Measurements from ENCODE around the gene PCOLCE2.

The PCOLCE2 gene

GRCh38 chr3:142896201-142896755, 7.4 kb upstream of the PCOLCE2 start:
- ChIA-PET POLR2A (interaction anchor here (1.9 kb wide), 1 partner anchor 9 kb away, joined by 5 read pairs; no protein-coding TSS in a partner anchor), CTCF (no interaction called here)
- TF ChIP-seq LEF1 (IDR thresholded peaks at IDR 0.05; ENCODE audit: borderline replicate concordance) (no peak), HDGF (IDR thresholded peaks at IDR 0.05; ENCODE audit: borderline replicate concordance) (no peak), PKNOX1 (IDR thresholded peaks at IDR 0.05) (no peak), SUZ12 (IDR thresholded peaks at IDR 0.05) (no peak), FOXM1 (IDR thresholded peaks at IDR 0.05; ENCODE audit: borderline replicate concordance) (no peak), NFRKB (IDR thresholded peaks at IDR 0.05) (no peak)
- no peak for DNase-seq (ENCODE audit: extremely low spot score)

GRCh38 chr3:142894493-142894892, 5.6 kb upstream of the PCOLCE2 start:
- no peak for TF ChIP-seq ZNF384 (IDR thresholded peaks at IDR 0.05)
- POLR2A ChIA-PET: no interaction called here
- DNase-seq (ENCODE audit: extremely low spot score): no peak
- CTCF ChIA-PET: no interaction called here

GRCh38 chr3:142892714-142893113, 3.8 kb upstream of the PCOLCE2 start:
- DNase-seq (ENCODE audit: extremely low spot score): no peak
- ChIA-PET POLR2A (no interaction called here), CTCF (no interaction called here)
- TF ChIP-seq SP1 (IDR thresholded peaks at IDR 0.05): no peak
- no peak for TF ChIP-seq CTBP1 (IDR thresholded peaks at IDR 0.05; ENCODE audit: borderline replicate concordance)
- TF ChIP-seq PKNOX1 (IDR thresholded peaks at IDR 0.05): 0 out of 2 replicates have a peak, but pooled peaks have one; percentile 5

- CTCF ChIA-PET: no interaction called here
- POLR2A ChIA-PET: no interaction called here
- DNase-seq (ENCODE audit: extremely low spot score): no peak
- TF ChIP-seq PKNOX1 (IDR thresholded peaks at IDR 0.05) (peak; percentile 17; the same call in 1 of the 2 replicates), NFRKB (IDR thresholded peaks at IDR 0.05) (no peak)
These were observed 1.7 kb upstream of the PCOLCE2 start for GRCh38 chr3:142890592-142890991.

GRCh38 chr3:142889212-142890014, 530 bp upstream of the PCOLCE2 start:
- ChIA-PET POLR2A (interaction anchor here (1.0 to 1.9 kb wide), 4 partner anchors 10 to 112 kb away, joined by 3 to 8 read pairs (median 3); partner anchors contain the start of gene U2SURP), CTCF (no interaction called here)
- TF ChIP-seq LEF1 (IDR thresholded peaks at IDR 0.05; ENCODE audit: borderline replicate concordance): no peak
- TF ChIP-seq HDGF (IDR thresholded peaks at IDR 0.05; ENCODE audit: borderline replicate concordance): no peak
- TF ChIP-seq SUZ12 (IDR thresholded peaks at IDR 0.05): no peak
- no peak for TF ChIP-seq SP1 (IDR thresholded peaks at IDR 0.05)
- no peak for TF ChIP-seq L3MBTL2 (conservative IDR thresholded peaks at IDR 0.05)
- no peak for TF ChIP-seq TARDBP (IDR thresholded peaks at IDR 0.05)
- TF ChIP-seq ZNF384 (IDR thresholded peaks at IDR 0.05): no peak
- TF ChIP-seq FOXK2 (IDR thresholded peaks at IDR 0.05): no peak
- no peak for TF ChIP-seq FOXM1 (IDR thresholded peaks at IDR 0.05; ENCODE audit: borderline replicate concordance)
- TF ChIP-seq NFRKB (IDR thresholded peaks at IDR 0.05): no peak
- no peak for TF ChIP-seq ARNT (IDR thresholded peaks at IDR 0.05)
- no peak for TF ChIP-seq FOXA1 (IDR thresholded peaks at IDR 0.05)
- no peak for TF ChIP-seq ELF4 (IDR thresholded peaks at IDR 0.05)
- TF ChIP-seq PKNOX1 (IDR thresholded peaks at IDR 0.05): no peak
- no peak for TF ChIP-seq CTBP1 (IDR thresholded peaks at IDR 0.05; ENCODE audit: borderline replicate concordance)
- TF ChIP-seq BHLHE40 (IDR thresholded peaks at IDR 0.05; ENCODE audit: borderline replicate concordance): no peak
- DNase-seq (ENCODE audit: extremely low spot score): no peak

GRCh38 chr3:142888099-142888480, 793 bp downstream of the PCOLCE2 start:
- TF ChIP-seq NFRKB (IDR thresholded peaks at IDR 0.05) (no peak), ZNF384 (IDR thresholded peaks at IDR 0.05) (peak; percentile 94), L3MBTL2 (conservative IDR thresholded peaks at IDR 0.05) (no peak), SUZ12 (IDR thresholded peaks at IDR 0.05) (no peak), ARNT (IDR thresholded peaks at IDR 0.05) (no peak), CTBP1 (IDR thresholded peaks at IDR 0.05; ENCODE audit: borderline replicate concordance) (peak; percentile 31; the same call in 1 of the 2 replicates), FOXM1 (IDR thresholded peaks at IDR 0.05; ENCODE audit: borderline replicate concordance) (0 out of 2 replicates have a peak, but pooled peaks have one; percentile 19)
- ChIA-PET POLR2A (interaction anchor here (0.6 to 2.1 kb wide), 10 partner anchors 9 to 162 kb away, joined by 3 to 8 read pairs (median 4); partner anchors contain the start of gene U2SURP), CTCF (interaction anchor here (1.9 kb wide), 1 partner anchor 59 kb away, joined by 4 read pairs; no protein-coding TSS in a partner anchor)
- peak; percentile 84 for DNase-seq (ENCODE audit: extremely low spot score)

Measured in HEK293T (cell line).